GM18907 (cell line): ENCODE data around the gene UBTF.

Experiments
- ATAC-seq: cut with Tn5 transposase; IDR thresholded peaks from one replicate; pipeline ENCODE4 v1.9.1; 2021; ENCODE audit warnings: mild to moderate bottlenecking, moderate library complexity; ENCODE audit not compliant: unreplicated experiment

UBTF gene

GRCh38 chr17:44216173-44216572, 3.3 kb downstream of the UBTF start:
- ATAC-seq = no peak

- no peak for ATAC-seq
Measured at GRCh38 chr17:44214896-44215295, 4.6 kb downstream of the UBTF start.

- ATAC-seq = no peak
Measured at GRCh38 chr17:44214230-44214494, 5.3 kb downstream of the UBTF start.

GRCh38 chr17:44213403-44214229, 5.9 kb downstream of the UBTF start:
- no peak for ATAC-seq

GRCh38 chr17:44212507-44213402, 6.7 kb downstream of the UBTF start:
- no peak for ATAC-seq

- no peak for ATAC-seq
Measured at GRCh38 chr17:44211281-44212265, 7.9 kb downstream of the UBTF start.

- ATAC-seq = peak; percentile 66
Measured at GRCh38 chr17:44210342-44211192, 8.9 kb downstream of the UBTF start.

- no peak for ATAC-seq
Measured at GRCh38 chr17:44209786-44210341, 9.6 kb downstream of the UBTF start.

GRCh38 chr17:44207743-44208142, 11.7 kb downstream of the UBTF start:
- ATAC-seq = no peak

- no peak for ATAC-seq
Measured at GRCh38 chr17:44207319-44207718, 12.2 kb downstream of the UBTF start.

GRCh38 chr17:44206825-44207155, 12.7 kb downstream of the UBTF start:
- no peak for ATAC-seq

- no peak for ATAC-seq
Measured at GRCh38 chr17:44205962-44206824, 13.3 kb downstream of the UBTF start.

GRCh38 chr17:44204441-44204882, 15.0 kb downstream of the UBTF start:
- ATAC-seq = no peak

GRCh38 chr17:44203731-44204440, 15.6 kb downstream of the UBTF start:
- ATAC-seq = no peak

GRCh38 chr17:44202756-44203155, 16.7 kb downstream of the UBTF start:
- no peak for ATAC-seq

GRCh38 chr17:44200478-44201155, 18.9 kb downstream of the UBTF start:
- no peak for ATAC-seq

GRCh38 chr17:44199553-44200477, 19.7 kb downstream of the UBTF start, which contains the start of gene ATXN7L3:
TSS of gene ATXN7L3 (minus strand) at chr17:44199884. CDS start at chr17:44198070, 1,814 bp downstream.
- peak; percentile 55 for ATAC-seq
